ENCODE results near the gene TRIM54. TPM values are rescaled to one million over a fixed set of nuclear protein-coding genes. Genes with fewer than 3 reads are reported as not detected.
A peak's percentile ranks its signal among the peaks of the same experiment; 100 is the strongest.
"Not testable (repeated sequence)": the region's sequence is repeated elsewhere in the genome, so short reads cannot be mapped to it uniquely, and the experiment has no call there.

The TRIM54 gene
- total RNA-seq, 2 donors from 2014 or later, result 0.32 to 0.52 TPM

- intact Hi-C loops (cut with DNase I), result loop anchor here in 1 of 2 donors (5.0 kb wide), 1 partner anchor 173 kb away; no protein-coding TSS in a partner anchor
- peak; percentile 63 for DNase-seq (ENCODE audit: low spot score)
Observed at GRCh38 chr2:27275211-27276150, 6.7 kb upstream of the TRIM54 start, which contains the start of gene DNAJC5G. Gene DNAJC5G, plus strand, starts transcription at chr2:27275433. Its CDS starts 1,296 bp downstream, at chr2:27276729.

GRCh38 chr2:27278010-27278409, 4.2 kb upstream of the TRIM54 start:
- intact Hi-C loops (cut with DNase I), result loop anchor here in 1 of 2 donors (5.0 kb wide), 1 partner anchor 176 kb away; no protein-coding TSS in a partner anchor

GRCh38 chr2:27280826-27281225, 1.4 kb upstream of the TRIM54 start:
- intact Hi-C loops (cut with DNase I), result loop anchor here (1.0 to 10.0 kb wide), 2 partner anchors 184 to 316 kb away; no protein-coding TSS in a partner anchor
- no peak for DNase-seq (ENCODE audit: low spot score)

More at GRCh38 chr2:27278010-27278409, 4.2 kb upstream of the TRIM54 start:
- DNase-seq (ENCODE audit: low spot score), result no peak

DNA sequence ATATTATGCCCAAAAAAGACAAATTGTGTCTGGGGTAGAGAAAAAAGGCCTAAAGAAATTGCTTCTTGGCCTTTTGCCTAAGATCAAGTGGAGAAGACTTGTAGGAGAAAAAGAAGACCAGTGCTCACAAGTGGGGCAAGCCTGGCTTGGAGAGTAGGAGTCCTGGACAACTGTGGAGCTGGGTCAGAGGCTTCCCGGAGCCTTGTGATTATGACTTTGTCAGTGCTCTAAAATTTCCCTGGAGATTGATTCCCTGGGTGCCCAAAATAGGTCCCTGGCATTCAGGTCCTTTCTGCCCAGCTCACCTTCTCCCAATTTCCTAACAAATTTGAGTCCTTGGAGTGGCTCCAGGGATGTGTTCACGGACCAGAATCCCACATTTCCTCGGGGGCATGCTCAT, 787 bp upstream of the TRIM54 start:
- intact Hi-C loops (cut with DNase I), result loop anchor here in 1 of 2 donors (10.0 kb wide), 1 partner anchor 317 kb away; no protein-coding TSS in a partner anchor
- peak; percentile 42 for DNase-seq (ENCODE audit: low spot score)

DNA sequence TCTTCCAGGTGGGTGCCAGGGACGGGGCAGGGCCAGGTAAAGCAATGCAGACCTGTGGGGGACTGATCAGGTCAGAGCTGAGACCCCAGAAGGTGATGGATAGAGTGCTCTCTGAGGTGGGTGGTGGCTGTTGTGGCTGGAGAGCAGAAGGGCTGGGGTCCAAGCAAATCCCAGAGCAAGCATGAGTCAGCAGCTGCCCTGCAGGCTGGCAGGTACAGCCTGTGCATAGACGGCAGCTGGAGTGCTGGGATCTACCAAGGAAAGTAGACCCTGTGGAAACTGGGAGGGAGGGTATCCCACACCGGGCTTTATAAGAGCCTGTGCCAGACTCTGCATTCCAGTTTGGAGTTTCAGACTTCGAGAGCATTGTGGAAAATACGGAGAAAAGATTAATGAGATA, 663 bp downstream of the TRIM54 start:
- intact Hi-C loops (cut with DNase I), result loop anchor here in 1 of 2 donors (10.0 kb wide), 1 partner anchor 318 kb away; no protein-coding TSS in a partner anchor
- DNase-seq (ENCODE audit: low spot score), result peak; percentile 48

DNA sequence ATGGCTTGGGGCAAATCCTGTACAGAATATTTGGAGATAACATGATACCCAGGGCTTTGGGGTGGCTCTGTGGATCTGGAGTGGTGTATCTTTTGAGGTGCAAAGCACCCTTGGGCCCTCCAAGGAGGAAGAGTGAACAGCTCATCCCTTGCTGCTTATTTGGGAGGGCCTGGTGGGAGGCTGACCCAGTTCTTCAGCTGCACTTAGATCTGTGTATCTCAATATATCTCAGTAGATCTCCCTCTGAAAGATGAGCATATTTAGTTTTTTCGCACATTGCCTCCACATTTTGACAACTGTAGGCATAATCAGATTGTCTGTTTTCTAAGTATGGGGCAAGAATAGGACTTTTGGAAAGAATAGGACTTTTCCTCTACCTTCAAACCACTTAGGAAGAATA, 2.8 kb downstream of the TRIM54 start:
- DNase-seq (ENCODE audit: low spot score), result peak; percentile 2
- intact Hi-C loops (cut with DNase I), result loop anchor here in 1 of 2 donors (10.0 kb wide), 1 partner anchor 320 kb away; no protein-coding TSS in a partner anchor

- peak; percentile 40 for DNase-seq (ENCODE audit: low spot score)
- intact Hi-C loops (cut with DNase I), result loop anchor here in 1 of 2 donors (10.0 kb wide), 1 partner anchor 321 kb away; no protein-coding TSS in a partner anchor
Observed at GRCh38 chr2:27285481-27285880, 3.3 kb downstream of the TRIM54 start.

DNA sequence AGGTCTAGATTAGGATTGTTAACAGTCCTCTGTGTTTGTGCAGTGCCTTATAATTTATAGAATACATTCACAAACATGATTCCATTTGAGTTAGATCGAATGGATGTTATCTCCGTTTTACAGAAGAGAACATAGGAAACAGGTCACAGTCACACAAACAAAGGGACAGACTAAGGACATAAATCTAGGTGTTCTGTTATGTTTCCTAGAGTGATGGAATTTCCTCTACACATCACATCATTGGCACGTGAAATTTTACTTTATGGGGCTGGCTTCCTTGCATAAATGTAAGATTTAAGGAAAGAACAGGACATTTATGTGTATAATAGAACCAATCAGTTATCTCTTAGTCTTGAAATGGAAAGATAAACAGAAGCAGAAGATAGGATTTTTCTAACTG, 6.4 kb downstream of the TRIM54 start:
- intact Hi-C loops (cut with DNase I), result loop anchor here in 1 of 2 donors (10.0 kb wide), 1 partner anchor 324 kb away; no protein-coding TSS in a partner anchor
- no peak for DNase-seq (ENCODE audit: low spot score)

DNA sequence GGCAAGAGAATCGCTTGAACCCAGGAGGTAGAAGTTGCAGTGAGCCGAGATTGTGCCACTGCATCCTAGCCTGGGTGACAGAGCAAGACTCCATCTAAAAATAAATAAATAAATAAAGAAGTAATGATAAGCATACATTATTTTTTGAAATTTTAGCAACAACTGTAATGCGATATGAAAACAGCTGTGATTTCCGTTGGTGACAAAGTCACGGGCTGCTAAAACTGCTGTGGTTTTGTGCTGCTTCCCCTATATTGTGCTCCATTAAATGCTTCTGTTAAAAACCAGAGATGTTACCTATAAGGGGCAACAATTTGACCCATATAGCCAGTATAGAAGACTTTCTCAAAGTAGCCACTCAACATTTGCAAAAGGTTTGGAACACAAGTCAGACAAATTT, 8.3 kb downstream of the TRIM54 start:
- intact Hi-C loops (cut with DNase I), result no loop called here

GRCh38 chr2:27291865-27292264, 9.6 kb downstream of the TRIM54 start:
- intact Hi-C loops (cut with DNase I), result no loop called here
- DNase-seq (ENCODE audit: low spot score), result peak; percentile 4

More for the DNA sequence above, 8.3 kb downstream of the TRIM54 start:
- DNase-seq (ENCODE audit: low spot score), result peak; percentile 22

DNA sequence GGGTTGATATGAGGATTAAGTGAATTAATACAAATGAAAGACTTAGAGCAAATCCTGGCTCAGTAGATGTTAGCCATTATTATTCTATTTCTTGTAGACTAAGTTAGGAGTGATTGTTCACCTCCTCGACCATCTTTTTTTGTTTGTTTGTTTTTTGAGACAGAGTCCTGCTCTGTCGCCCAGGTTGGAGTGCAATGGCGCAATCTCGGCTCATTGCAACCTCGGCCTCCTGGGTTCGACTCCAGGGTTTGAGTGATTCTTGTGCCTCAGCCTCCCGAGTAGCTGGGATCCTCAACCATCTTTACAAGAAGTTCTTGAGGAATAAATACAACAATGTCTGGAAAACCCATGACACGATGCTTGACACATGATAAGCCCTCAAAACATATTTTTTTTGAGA, 12.7 kb downstream of the TRIM54 start:
- DNase-seq (ENCODE audit: low spot score), result peak; percentile 12
- intact Hi-C loops (cut with DNase I), result no loop called here

DNA sequence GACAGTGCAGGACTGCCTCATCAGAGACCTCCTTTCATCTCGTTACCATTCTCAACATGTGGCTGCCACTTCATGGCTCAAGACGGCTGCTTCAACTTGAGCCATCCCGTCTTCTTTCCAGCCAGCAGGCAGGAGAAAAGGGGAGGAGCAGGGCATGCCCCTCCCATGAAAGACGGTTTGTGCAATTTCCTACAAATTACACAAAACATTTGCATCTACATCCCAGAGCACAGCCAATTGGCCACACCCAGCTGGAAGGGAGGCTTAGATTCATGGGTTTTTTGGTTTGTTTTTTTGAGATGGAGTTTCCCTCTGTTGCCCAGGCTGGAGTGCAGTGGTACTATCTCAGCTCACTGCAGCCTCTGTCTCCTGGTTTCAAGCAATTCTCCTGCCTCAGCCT, 14.3 kb downstream of the TRIM54 start:
- intact Hi-C loops (cut with DNase I), result no loop called here
- DNase-seq (ENCODE audit: low spot score), result peak; percentile 20

- intact Hi-C loops (cut with DNase I), result no loop called here
Observed at GRCh38 chr2:27297195-27297594, 15.0 kb downstream of the TRIM54 start.

GRCh38 chr2:27298391-27299080, 16.3 kb downstream of the TRIM54 start:
- intact Hi-C loops (cut with DNase I), result no loop called here
- peak; percentile 55 for DNase-seq (ENCODE audit: low spot score)

More at GRCh38 chr2:27297195-27297594, 15.0 kb downstream of the TRIM54 start:
- DNase-seq (ENCODE audit: low spot score), result no peak

GRCh38 chr2:27300606-27301005, 18.4 kb downstream of the TRIM54 start:
- intact Hi-C loops (cut with DNase I), result not testable (repeated sequence)

DNA sequence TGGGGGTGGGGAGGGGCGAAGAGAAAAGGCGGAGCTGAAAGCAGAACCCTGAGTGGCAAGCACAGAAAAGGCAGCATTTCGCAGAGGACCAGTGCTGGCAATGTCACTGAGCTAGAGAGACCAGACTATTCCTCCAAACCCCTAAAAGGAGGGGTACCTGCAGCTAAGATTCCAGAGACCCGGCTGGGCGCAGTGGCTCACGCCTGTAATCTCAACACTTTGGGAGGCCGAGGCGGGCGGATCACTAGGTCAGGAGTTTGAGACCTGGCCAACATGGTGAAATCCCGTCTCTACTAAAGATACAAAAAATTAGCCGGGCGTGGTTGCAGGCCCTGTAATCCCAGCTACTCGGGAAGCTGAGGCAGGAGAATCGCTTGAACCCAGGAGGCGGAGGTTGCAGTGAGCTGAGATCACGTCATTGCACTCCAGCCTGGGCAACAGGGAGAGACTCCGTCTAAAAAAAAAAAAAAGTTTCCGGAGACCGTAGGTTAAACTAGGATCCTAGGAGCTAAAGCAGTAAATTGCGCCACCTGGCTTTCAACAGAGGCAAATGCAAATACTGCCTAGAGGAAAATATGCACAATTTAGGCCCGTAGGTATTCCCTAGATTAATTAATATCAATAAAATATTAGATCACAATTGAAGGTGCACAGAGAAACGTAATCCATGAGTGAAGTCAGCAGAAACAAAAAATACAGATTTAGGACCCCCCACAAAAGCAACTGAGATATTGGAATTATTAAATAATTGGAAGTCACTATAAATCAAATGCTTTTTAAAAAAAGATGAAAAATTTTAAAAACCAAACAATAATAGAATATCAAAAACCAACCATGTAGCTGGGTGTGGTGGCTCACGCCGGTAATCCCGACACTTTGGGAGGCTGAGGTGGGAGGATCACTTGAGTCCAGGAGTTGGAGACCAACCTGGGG, 21.1 kb downstream of the TRIM54 start:
- intact Hi-C loops (cut with DNase I), result no loop called here
- DNase-seq (ENCODE audit: low spot score), result peak; percentile 70

More at GRCh38 chr2:27300606-27301005, 18.4 kb downstream of the TRIM54 start:
- peak; percentile 1 for DNase-seq (ENCODE audit: low spot score)

DNA sequence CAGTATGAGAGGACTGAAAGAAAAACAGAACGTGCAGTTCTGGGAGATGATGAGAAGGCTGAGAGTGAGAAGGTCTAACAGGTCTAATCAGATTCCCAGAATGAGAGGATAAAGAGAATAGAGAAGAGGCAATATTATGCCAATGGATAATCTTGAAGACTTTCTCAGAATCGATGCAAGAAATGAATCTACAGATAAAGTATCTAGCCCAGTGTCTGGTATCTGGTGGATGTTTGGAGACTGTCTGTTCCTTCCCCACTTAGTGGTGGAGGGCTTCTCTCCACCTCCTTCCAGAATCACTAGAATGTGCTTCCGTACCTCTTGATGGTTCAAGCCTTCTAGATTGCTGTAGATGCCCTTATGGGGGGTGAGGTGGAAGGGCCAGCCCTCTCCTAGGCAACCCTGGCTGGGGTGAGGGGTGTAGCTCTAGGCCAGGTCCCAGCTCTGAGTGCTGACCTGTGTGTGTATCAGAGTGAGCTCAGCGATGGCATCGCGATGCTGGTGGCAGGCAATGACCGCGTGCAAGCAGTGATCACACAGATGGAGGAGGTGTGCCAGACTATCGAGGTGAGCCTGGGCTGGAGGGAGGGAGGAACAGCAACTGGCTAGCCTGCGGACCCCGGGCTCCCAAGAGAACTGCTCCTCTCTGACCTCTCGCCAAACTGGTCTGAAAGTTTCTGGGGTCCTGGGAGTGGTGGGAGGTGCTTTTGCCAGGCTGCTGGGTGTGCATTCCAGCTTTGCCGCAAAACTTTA, 22.4 kb downstream of the TRIM54 start:
- DNase-seq (ENCODE audit: low spot score), result peak; percentile 32
- intact Hi-C loops (cut with DNase I), result no loop called here

- peak; percentile 62 for DNase-seq (ENCODE audit: low spot score)
- intact Hi-C loops (cut with DNase I), result no loop called here
Observed at GRCh38 chr2:27305516-27305915, 23.3 kb downstream of the TRIM54 start.
